NCI-H460 (cell line): ENCODE data around the gene WRAP73. TPM values are rescaled to one million over a fixed set of nuclear protein-coding genes. Genes with fewer than 3 reads are reported as not detected.

Source experiments
- DNase-seq: peaks from one replicate; pipeline ENCODE4 v3.0.0-alpha.2; 2016; ENCODE audit warnings: low read depth; ENCODE audit errors: extremely low read depth
- polyA plus RNA-seq: library from polyadenylated mRNA; depleted of rRNA; stranded (reverse); fragments of >200 nt; gene quantifications from 2 replicates; pipeline ENCODE4 v1.2.3, GENCODE V29; 2014; cell fraction: nucleus; rRNA removed
- total RNA-seq: library from RNA; depleted of rRNA; stranded (reverse); fragments of >200 nt; shearing (Covaris generic); gene quantifications from 2 replicates; pipeline ENCODE4 v1.2.3, GENCODE V29; 2014; rRNA removed

WRAP73 gene, protein sequence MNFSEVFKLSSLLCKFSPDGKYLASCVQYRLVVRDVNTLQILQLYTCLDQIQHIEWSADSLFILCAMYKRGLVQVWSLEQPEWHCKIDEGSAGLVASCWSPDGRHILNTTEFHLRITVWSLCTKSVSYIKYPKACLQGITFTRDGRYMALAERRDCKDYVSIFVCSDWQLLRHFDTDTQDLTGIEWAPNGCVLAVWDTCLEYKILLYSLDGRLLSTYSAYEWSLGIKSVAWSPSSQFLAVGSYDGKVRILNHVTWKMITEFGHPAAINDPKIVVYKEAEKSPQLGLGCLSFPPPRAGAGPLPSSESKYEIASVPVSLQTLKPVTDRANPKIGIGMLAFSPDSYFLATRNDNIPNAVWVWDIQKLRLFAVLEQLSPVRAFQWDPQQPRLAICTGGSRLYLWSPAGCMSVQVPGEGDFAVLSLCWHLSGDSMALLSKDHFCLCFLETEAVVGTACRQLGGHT
- 10.9 and 18.2 TPM in 2 replicates for total RNA-seq
- 38.5 and 46.1 TPM in 2 replicates for polyA plus RNA-seq

DNA sequence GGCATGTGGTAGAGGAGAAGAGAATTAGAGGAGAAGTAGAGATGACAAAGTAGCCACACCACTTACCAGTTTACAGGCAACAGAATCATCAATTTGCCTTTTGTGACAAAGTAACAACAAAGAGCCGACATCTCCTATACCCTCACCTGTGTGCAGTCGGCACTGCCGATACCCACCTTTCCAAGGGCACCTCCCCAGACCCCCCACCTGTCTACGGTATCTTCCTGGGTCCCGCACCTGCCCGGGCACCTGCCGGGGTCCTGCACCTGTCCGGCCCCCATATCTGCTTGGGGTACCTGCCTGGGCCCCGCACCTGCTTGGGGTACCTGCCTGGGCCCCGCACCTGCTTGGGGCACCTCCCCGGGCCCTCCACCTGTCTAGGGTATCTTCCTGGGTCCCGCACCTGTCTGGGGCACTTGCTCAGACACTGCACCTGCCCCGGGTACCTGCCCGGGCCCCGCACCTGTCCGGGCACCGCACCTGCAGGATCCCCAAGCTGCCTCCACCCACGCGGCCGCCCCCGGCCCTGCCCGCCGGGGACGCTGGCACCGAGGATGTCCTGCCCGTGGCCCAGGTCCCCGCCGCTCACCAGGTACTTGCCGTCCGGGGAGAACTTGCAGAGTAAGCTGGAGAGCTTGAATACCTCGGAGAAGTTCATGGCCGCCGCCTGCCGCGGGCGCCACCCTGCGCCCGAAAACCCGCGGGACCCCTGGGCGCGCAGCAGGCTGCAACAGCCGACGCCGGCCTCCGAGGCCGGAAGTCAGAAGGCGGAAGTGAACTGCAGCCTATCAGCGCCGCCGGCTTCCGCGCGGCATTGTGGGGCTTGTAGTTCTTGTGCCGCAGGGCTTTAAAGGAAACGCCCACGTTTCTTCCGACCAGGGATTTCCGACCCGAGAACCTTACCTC is at the start of gene WRAP73:
Gene WRAP73 (minus strand): TSS at position 762 of the 906 bp plus-strand sequence. CDS start 104 bp downstream, at position 658.
- peak; percentile 80 for DNase-seq

DNA sequence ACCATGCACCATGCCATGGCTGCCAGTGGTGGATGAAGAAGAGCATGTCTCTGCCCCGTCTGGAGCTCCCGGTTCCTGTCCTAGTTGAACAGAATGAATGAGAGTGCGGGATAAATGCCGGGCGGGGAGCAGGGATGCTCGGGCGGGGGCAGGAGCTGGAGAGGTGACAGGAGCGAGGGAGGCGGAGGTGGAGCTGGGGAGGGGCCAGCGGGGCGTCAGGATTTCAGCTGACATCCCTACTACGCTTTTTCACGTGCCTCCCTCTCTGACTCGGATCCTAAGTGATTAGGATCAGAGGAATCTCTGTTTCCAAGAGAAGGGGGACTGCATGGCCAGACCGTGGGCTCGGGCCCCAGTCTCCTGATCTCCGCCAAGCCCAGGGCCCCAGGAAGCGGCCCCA is 49.7 kb upstream of the WRAP73 start:
- DNase-seq = no peak

DNA sequence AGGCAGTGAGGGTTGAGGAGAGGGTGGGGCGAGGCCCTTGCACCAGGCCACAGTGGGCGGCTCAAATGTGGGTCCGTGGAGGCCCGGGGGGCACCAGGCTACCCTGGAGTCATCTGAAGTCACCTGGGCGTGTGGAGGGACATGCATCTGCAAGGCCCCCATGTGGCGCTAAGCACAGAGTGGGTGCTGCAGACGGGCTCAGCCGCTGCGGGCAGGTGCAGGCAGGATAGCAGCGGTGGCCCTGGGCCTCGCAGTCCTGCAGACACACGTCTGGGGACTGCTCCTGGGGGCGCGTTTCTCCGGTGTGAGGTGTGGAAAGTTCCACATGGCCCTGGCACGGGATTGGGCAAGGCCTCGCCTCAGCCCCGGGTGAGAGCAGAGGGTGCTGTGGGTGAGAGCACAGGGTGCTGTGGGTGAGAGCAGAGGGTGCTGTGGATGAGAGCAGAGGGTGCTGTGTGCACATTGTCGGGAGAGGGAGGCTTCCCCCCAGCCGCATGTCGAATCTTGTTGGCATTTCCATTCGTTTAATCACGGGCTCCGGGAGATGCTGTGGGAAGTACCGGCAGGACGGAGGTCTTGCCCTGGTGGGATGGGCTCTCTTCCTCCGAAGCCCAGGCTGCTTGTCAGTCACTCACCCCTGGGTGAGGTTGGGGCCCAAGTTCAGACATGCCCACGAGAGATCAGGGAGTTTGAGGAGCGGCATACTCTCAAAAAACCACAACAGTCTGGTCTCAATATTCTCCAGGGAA is 48.9 kb upstream of the WRAP73 start:
- DNase-seq = no peak

DNA sequence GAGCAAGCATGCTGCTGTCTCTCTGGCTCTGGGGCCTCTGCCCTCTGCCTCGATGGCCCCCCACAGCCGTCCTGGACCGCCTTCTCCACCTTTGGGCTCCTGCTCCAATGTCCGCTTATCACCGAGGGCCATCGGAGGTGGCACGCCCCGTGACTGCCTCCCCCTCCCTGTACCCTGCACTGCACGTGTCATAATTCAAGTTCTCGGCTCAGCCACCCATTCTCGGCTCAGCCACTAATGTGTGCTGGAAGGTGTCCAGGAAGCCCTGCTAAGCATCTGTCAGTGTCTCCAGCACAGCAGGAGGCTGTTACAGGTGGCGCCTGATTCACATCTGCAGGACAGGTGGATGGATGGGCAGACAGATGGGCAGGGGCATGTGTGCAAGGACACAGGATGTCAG is 47.9 kb upstream of the WRAP73 start:
- no peak for DNase-seq

DNA sequence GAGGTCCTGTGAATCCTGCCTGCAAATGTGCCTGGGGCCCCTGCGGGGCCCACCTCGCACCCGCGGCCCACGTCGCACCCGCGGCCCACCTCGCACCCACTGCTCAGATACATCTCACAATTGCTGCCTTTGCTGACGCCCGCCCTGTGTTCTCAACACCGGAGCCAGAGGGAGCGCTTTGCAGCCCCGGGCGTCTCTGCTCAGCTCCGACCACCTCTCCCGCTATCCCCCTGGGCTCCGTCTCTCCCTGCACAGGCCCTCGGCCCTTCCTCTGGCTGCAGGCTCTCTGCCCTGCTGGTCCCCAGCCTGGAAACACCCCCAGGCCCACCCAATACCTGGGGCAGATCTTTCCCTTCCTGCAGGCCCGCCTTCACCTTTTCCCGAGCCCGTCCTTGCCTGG is 47.2 kb upstream of the WRAP73 start:
- DNase-seq = no peak

DNA sequence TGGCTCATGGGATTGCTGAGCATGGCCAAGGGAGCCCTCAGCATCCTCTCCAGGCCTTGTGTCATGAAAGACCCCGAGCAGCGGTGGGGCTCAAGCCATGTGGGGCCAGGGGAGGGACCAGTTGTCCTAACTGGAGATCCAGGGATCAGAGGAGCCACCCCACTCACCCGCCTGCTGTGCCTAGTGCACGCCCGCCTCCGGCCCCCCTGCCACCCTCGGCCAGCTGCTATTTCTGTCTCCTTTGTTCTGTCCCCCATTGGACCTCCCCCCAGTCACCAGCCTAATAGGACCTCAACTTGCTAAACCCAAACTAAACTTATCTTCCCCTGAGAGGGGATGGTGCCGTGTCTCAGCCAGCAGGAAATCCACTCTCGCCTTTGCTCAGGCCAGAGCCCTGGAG is 46.8 kb upstream of the WRAP73 start:
- DNase-seq = no peak

DNA sequence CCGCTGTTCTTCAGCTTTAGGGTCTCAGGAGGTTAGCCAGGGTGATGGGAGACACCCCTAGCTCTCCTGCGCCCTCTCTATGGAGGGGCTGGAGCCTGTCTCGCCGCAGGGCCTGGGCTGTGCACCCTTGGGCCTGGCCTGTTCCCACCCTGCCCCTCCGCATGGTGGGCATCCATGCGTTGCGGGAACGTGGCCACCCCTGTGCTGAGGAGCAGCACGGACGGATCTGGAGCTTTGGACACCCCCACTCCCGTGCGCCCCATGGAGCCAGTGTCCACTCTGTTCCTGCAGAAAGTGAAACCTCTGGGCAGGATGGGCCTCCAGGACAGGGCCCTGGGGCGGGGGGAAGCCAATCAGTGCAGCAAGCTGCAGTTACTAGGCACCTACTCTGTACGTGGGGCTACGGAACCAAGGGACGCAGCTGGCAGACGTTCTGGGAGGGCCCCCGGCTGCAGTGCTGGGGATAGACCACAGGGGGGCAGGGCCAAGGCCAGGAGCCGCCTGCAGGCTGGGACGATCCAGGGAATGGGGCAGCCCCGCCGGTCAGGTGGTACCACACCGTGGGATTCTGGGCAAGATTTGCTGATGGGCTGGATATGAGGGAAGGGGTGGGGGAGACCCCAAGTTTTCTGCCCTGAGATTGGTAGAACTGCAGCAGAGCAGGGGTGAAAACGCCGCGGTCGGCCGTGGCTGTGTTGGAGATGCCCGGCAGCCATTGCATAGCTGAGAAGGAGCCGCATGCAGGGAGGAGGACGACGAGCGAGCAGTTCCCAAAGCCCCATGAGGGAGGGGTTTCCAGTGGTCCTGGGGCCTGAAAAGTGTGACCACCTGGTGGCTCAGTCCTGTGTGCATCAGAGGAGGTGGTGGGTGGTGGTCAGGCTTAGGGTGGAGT is 45.7 kb upstream of the WRAP73 start:
- peak; percentile 29 for DNase-seq

DNA sequence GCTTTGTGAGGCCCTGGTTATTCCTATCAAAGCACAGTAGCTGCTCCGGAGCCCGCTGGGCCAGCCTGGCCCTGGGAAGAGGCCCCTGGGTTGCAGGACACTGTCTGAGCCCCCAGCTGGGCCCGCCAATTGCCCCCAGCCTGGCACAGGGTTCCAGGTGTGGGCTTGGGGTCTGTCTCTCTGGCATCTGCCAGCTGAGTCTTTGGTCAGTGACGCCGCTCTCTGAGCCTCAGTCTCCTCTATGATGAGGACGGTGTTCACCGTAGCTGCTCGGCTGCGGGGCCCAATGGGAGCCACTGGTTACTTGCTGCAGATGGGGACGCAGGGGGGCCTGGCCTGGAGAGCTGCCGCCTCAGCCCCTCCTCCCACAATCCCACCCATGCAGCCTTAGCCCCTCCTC is 43.4 kb upstream of the WRAP73 start:
- no peak for DNase-seq

DNA sequence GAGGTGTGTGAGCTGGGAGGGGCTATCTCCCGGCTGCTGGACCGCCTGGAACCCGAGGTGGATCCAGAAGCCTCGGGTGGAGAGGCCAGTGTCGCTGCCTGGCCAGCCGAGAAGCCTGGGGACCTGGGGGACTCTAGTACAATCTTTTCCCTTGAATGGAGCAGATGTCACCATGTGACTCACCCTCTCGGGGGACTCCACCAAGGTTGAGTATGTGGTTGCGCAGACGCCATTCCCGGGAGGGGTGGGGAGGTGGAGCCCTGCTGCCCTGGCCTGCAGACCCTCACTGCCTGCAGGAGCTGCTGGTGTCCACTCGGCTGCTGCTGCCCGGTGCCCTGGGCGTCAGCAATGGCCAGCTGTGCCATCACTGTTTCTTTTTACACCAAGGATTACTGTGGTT is 42.7 kb upstream of the WRAP73 start:
- no peak for DNase-seq

DNA sequence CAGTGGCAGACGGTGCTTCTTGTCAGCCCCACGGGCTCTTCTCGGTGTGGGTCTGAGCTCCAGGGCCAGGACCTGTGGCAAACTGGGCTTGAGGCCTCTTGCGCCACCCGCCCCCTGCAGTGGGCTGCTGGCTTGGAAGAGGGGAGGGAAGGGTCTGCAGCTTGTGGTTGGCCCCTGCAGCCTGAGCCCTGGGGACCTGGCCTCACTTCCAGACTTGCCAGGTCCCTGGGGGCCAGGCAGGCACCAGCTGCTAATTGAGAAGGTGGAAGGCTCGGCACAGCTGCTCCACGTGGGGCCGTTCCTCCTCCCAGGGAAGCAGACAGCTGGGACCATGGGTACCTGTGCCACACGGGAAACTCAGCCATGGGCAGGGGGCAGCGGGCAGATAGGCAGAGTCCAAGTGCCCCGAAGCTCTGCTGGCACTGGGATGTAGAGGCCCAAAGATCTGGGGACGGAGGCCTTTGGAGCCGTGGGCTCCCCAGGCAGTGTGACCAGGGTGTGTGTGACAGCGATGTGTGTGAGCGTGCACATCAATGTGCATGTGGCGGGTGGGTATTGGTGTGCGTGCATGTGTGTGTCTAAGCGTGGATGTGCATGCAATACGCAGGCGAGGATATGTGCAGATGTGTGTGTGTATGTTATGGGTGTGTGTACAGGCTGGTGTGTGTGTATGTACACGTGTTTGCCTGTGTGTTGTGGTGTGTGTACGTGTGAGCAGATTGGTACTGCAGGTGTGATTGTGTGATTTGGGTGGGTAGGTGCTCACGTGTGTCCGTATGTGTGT is 41.7 kb upstream of the WRAP73 start:
- no peak for DNase-seq

DNA sequence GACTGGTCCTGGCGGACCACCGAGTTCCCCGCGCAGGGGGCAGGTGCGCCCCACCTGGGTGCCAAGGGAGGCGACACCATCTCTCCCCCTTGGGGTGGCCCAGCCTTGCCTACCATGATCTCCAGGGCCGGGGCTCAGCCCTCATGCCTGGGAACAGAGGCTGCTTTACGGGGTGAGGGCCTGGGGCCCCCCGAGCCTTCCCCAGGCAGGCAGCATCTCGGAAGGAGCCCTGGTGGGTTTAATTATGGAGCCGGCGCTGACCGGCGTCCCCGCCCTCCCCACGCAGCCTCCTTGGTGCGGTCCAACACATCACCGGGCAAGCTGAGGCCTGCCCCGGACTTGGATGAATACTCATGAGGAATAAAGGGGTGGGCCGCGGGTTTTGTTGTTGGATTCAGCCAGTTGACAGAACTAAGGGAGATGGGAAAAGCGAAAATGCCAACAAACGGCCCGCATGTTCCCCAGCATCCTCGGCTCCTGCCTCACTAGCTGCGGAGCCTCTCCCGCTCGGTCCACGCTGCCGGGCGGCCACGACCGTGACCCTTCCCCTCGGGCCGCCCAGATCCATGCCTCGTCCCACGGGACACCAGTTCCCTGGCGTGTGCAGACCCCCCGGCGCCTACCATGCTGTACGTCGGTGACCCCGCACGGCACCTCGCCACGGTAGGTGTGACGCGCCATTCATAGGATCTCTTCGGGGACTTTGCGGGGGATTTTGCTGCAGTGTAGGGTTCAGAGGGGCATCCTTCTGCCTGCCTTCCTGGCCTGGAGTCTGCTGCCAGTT is 40.6 kb upstream of the WRAP73 start:
- DNase-seq = no peak

DNA sequence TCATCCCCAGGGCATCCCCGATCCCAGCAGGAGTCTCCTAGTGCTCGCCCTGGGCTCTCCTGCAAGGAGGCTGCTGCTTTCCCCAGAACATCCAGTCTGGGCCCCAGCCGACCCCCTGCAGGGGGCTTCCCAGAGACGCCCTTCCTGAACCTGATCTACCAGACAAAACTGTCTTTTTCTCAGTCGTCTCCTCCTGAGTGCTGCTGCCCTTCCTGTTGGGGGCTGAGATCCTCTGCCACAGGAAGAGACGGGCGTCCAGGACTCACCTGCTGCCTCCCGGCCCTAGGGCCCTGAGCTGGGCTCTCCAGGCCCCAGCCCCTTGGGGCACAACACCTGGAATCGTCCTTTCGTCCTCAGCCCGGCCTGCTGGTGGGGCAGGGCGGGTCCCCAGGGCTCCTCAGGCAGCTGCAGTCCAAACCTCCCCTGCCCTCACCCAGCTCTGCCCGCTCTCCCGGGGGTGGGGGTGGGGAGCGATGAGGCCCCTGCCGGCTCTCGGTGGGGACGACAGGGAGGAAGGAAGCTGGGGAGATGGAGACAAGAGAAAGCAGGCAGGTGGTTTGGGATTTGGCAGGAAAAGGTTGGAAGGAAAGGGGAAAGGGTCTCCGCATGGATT is 39.3 kb upstream of the WRAP73 start:
- no peak for DNase-seq

DNA sequence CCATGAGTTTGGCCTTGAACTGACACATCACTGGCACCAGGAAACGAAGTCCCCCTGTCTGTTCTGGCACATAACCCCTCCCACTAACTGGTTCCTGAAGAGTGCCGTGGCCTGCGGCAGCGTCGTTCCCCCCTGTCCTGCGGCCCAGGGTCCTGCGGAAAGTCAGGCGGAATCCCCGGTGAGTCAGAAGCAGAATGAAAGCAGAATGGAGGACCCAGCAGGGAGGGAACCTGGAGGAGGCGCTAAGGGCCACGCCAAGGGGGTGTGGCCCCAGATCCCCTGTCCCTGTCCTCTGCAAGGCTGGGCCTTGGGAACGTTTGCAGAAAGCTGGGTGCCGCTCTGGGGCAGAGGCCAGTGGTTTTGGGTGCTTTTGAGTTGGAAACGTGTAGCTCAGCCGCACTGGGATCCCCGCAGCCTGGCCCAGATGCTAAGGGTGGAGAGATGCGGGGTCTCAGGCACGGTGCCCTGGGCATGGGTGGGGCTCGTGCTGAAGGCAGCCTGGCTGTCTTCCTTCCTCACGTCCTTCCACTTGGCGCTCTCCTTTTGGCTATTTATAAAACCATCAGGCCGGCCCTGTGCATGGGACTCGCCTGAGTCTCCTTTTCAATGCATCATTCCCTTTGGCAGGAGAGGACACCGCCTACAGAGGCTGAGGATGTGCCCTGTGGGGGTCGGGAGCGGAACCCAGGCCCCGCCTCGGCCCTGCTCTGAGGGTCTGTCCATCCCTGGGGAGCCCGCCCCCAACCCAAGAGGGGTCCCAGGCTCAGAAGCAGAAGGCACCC is 38.6 kb upstream of the WRAP73 start:
- no peak for DNase-seq

DNA sequence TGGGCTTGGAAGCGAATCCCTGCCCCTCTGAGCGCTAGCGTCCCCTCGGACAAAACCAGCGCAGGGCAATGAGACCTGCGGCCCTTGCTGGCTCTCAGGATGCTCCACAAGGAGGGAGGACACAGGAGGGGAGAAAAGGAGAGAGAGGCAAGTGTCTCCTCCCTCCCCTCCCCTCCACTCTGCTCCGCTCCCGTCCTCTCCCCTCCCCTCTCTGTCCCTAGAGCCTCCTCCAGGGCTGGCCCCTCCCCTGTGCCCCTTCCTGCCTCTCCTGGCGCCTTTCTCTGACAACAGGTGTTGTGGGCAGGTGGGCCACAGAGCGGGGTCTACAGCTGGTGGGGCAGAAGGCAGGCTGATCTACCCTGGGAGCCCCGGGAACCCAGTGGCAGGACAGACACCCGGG is 37.6 kb upstream of the WRAP73 start:
- no peak for DNase-seq

DNA sequence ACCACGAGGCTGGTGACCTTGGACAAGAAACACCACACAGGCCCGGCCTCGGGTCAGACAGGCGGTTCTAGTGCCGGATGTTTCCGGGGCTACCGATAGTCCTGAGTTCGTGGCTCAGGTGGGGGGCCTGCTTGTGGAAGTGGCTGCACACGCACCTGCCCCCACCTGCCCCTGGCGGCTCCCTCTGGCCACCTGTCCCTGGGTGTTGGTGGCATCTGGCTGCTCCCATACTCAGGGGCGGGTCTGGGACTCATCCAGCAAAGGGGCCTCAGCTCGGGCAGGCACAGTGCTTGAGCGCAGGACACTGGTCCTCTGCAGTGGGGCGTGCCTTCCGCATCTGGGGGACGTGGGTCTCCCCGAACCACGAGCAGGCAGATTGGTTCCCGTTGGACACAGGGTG is 36.0 kb upstream of the WRAP73 start:
- DNase-seq = no peak

DNA sequence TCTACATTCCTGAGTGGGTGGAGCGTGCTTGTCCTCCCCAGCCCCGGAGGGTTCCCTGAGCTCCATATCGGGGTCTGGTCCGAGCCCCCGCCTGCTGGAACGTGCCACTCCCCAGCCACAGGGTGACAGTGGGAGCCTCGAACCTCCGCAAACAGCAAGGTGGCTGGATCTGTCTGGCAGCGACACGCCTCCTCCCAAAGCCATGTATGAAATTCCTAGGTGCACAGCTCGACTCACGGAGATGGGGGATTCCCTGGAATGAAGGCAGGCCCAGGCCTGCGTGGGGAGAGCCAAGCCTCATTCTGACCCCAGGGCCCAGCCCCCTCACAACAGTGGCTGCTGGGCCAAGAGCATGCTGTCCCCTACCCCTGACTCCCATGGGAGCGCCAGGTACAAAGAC is 35.3 kb upstream of the WRAP73 start:
- no peak for DNase-seq

DNA sequence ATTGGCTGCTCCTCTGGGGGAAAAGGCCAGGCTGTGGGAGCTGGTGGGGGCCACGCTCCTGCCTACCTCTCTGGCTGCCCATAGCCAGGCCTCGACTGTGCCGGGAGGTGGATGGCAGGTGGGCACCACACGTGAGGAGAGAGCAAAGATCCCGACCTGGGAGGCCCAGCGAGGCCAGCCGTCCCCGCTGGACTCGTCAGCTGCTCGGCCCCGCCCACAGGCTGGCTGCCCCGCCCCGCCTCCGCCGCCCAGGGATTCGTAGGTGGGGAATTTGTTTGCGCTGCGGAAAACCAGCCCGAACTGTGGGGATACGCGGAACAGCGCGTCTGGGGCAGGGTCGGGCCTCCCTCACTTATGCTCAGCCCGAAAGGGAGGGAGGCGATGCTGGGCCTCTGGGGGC is 34.1 kb upstream of the WRAP73 start:
- no peak for DNase-seq
